GM11168 (cell line): ENCODE measurements around the gene SLC13A1.

Source experiments
- in situ Hi-C: fragments of 300-500 bp; cut with MboI; formaldehyde crosslinking; loops from one replicate; pipeline ENCODE4 v1.12.0; 2022; ENCODE audit warnings: low sequenced_read_pairs; ENCODE audit not compliant: unreplicated experiment

SLC13A1 gene

DNA sequence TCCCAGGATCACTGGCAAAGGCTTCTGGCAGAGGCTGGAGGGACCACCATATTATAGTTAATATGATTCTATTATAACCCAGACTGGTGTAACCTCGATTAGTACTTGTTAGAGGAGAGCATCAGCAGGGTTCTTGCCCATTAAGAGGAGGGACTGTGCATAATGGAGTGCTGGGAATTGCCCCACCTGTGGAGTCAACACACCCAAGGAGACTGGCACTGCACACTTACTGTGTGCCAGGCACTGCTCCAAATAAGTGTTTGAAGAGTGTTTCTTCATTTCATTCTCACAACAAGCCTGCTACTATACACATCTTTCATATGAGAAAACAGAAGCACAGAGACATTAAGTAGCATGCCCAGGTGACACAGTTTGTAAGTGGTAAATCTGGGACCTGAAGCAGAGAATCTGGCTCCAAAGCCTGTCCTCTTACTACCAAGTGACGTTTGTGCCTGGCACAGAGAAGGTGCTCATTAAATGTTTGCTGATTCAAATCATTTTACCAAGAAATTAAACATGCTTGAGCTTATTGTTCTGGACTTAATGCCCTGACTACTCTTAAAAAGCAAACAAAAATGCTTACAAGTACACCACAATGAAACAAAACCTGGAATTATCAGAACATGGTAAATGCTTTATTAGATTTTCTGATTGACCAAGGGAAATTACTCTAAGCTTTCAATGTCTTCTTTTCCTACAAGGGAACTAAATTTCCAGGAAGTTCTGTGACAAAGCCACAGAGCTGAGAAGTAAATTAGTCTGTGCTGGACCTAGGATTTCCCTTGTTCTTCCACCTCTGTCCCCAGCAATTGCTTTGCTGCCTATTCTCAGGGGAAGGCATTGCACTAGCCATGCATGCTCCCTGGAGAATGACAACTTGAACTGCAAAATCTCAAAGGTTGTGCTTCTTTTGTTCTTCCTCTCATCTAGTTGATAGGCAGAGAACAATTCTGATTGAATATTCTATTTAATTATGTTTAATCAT is 809 bp downstream of the SLC13A1 start:
- in situ Hi-C loops = no loop called here

DNA sequence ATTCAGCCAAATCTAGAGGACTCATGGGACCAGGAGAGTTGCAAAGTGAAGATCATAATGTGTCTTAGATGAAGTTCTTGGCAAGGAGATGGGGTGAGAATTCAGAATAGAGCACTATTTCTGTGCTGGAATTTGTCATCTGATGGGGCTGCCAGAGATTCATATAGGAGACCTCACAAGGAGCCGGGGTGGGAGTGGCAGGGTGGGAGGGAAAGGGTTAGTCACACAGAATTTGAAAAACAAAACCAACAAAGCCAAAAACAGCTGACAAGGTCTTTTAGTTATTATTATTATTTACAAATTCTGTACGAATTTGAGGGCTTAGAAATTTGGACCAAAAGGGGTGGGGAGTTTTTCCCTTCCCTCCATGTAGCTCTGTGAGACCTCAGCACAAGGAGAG is 1.7 kb downstream of the SLC13A1 start:
- in situ Hi-C loops = no loop called here

DNA sequence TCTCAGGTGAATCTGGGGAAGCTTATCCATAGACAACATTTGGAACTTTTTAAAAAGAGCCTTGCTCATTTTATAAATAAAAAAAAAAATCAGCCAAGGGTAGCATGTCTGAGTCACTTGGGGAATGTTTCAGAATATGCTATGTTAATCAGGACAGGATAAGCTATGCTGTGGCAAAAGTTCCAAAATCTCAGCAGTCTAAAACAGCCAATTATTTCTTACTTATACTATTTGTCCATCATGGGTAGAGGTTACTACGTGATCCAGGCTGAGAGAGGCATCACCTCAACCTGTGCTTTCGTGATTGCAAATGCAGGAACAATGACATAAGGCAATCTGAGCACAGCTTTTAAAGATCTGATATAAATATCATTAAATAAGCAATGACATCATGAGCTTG is 6.5 kb downstream of the SLC13A1 start:
- in situ Hi-C loops = no loop called here

DNA sequence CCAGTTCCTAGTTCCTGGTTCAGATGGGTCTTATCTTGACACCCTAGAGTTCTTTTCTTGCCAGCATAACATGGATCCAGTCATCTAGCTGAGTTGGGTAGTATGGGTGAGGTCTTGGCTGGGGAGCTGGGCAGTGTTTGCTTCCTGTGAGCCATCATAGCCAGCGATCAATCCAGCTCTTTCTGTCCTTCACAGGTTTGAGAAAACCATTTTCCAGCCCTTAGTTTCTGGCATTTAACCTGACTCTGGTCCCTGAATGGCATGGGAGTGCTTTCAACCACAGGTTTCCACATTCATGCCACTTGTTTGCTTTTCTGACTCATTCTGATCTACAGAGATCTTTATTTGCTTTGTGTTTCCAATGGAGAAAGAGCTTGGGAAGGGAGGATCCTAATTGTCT is 8.6 kb downstream of the SLC13A1 start:
- in situ Hi-C loops = no loop called here

DNA sequence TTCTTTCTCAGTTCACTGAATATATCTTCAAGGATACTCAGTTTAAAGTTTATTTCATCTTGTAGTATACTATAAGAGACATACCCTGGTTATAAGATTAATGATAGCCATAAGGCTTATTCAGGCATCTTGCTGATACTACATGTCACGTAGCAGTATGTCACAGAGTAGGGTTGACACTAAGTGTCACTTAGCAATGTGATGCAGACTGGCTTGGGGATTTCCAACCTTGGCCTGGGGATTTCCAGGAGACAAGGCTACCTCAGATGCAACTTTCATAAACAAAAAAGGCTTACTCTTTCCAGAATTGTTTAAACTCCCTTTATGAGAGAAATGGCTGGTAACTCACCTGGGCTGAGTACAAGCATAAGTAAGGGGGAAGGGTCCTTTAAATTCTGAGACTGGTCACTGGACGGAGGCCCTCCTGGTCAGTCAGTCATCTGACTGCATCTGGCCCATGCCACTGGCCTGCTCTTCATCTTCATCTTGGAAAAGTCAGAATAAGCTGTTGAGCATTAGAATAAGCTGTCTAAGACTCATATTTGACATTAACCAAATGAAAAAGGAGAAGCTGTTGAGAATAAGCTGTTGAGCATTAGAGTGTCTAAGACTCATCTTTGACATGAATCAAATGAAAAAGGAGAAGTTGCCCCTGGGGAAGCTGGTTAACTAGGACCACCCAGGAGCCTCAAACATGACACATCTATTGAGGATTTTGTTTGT is 9.5 kb downstream of the SLC13A1 start:
- in situ Hi-C loops = no loop called here

DNA sequence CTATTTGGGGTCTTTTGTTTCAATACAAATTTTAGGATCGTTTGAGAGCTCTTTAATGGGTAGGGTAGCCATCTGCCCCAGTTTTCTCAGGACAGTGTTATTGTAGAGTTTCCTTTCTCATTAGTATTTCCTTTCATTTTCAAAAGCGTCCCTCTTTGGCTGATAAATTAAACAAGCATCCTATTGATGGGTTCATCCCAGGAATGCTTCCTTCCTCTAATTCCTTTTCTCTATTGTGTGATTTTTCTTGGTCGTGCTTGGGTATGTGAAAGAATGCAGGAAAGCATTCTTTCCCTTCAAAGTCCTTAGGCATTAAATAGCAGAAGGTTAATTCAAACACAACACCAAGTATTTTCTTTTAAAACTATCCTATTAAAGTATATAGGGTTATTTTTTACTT is 14.0 kb downstream of the SLC13A1 start:
- in situ Hi-C loops = no loop called here

DNA sequence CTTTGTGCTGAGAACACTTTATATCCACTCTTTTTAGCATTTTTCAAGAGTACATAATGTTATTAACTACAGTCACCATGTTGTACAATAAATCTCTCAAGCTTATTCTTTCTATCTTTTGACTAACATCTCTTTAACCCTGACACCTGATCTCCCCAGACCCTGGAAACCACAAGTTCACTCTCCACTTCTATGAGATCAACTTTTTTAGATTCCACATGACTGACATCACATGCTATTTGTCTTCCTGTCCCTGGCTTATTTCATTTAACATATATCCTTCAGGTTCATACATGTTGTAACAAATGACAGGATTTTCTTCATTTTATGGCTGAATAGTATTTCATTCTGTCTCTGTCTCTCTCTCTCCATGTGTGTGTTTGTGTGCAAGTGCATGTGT is 15.5 kb downstream of the SLC13A1 start:
- in situ Hi-C loops = no loop called here

DNA sequence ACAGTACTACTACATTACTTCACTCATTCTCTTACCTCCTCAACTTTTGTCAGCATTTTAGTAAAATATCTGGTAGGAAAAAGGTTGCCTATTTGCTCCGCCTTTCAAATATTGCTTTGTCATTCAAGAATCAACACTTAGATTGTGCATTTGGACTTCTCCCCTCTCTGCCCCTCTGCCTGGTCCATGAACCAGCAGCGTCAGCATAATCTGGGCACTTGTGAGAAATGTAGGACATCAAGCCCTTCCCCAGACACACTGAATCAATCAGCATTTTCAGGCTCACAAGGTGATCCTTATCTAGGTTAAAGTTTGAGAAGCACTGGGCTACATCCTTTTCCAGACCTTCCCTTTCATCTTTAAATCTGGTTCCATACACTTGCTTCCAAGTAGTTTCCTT is 16.3 kb downstream of the SLC13A1 start:
- in situ Hi-C loops = no loop called here

DNA sequence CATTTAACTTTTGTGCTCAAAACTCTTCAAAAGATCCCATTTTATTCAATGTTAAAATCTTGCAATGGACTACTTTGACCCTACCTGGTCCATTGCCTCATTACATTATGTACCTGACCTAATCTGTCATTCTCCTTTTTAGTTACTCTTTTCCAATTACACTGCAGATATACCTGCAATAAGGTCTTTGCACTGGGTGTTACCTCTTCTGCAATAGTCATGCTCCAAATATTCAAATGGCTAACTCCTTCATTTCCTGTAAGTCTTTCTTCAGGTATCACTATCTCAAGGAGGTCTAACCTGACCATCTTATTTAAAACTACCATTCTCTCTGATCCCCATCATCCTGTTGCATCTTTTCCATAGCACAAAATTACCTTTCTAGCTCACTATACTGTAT is 22.3 kb downstream of the SLC13A1 start:
- in situ Hi-C loops = no loop called here

DNA sequence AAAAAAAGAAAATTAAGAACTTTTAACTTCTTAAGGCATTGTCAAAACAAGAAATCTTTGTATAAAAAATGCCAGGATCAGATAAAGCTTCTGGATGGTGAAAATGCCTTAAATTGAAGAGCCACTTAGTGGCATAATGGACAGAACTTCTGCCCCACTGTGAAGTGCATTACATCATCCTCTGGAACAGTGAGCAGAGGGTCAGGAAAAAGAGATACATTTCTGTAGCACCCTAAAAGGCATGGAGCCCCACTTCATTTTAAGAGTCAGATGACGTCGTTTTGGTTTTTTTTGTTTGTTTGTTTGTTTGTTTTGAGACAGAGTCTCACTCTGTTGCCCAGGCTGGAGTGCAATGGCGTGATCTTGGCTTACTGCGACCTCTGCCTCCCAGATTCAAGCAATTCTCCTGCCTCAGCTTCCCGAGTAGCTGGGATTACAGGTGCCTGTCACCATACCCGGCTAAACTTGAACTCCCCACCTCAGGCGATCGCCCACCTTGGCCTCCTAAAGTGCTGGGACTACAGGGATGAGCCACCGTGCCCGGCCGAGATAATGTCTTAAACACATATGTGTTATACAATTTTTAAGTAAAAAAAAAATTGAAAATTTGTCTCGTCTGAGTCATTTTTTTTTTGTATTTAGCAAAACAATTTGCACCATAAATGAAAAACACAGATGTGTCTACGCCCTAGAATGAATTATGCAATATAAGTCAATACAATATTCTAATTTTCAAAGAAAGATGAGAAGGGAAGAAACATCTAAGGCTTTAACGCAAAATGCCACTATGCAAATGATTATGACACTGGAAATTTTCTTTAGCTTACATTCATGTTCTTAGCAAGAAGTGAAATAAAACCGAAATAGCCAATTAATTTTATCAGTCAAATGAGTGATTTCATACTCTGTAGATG is 29.2 kb downstream of the SLC13A1 start:
- in situ Hi-C loops = no loop called here

DNA sequence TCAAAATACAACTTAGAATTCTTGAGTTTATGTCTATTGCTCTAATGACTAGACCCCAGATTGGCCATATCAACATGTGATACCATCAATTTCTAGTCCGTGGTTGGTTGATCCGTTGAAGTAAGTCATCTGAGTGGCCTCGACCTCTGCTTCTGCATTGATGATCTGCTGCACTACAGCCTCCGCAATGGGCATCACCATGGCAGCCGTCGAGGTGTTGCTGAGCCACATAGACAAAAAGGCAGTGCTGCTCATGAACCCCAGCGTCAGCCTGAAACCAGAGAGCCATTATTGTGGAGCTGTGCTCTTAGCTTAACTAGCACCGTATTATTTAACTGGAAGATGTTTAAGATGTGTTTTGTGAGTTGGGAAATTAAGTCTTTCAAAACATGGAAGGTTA is 30.7 kb downstream of the SLC13A1 start:
- in situ Hi-C loops = no loop called here

DNA sequence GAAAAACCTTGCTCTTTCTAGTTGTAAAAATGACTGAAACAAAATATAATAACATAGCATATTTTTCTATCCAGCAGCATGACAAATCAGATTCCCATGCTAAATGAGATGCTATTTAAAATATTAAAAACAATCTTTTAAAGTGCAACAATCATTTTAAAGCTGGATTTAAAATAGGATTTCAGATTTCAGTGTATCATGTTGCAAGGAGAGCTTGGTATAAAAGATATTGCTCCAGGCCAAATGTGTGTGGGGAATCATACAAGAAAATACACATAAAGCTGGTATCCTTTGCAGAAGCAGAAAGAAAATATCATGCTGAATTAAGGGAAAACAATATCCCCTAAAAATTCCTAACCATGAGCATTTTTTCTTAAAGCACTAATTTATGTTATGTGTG is 42.2 kb downstream of the SLC13A1 start:
- in situ Hi-C loops = no loop called here

DNA sequence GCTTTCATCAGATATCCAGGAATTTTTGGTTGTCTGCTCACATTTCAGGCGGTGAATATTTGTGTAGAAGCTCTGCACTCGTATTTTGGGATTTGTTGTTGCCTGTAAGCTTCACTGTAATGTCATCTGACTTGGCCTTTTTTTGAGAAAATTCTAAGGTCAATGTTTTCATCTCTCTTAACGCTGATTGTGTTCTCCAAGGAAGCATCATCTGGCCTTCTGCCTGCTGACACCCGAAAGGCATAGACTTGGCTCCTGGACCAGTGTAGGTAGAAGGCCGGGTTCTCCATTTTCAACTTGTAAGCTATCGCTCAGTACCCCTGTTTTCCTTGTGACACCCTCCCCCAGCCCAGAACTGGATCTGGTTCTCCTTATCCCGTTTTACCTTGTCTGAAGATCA is 44.2 kb downstream of the SLC13A1 start:
- in situ Hi-C loops = no loop called here

DNA sequence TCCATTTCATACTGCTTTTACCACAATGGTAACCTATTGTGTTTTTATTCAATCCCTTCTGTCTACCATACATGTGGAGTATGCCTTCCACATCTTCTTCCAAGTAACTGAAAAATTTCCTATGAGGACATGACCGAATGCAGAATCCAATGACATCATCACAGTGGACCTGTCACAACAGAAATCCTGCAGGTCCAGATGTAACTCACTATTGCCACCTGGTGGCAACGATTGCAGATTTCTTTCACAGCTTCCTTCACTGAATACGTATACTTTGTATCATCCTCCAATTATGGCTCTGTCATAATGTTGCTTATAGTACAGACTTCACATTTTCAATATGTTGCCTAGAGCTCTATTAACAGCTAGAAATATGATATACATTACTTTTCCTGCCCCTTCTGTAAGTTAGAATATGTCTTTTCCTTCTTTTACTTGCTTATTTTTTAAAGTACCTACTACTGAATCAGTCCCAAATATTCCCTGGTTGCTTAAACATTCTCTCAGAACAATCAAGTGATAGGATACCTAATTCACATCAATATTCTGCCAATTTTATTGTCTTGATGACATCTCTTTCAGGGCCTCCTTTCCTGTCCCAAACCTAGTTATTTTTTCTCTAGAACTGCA is 45.4 kb downstream of the SLC13A1 start:
- in situ Hi-C loops = no loop called here

DNA sequence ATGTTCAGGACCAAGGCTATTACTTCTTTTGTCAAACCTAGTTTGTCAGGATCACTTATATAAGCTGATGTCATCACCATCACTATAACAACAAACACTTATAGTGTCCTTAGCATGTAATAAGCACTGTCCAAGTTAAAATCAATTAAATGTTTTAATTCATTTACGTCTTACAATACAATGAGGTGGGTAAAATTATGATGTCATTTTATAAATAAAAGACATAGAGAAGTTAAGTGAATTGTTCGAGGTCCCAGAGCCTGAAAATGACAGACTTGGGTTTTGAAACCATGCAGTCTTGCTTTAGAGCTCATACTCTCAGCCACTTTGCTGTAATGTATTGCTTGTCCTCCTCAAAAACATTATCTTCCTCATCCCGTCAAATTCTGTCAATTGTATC is 48.3 kb downstream of the SLC13A1 start:
- in situ Hi-C loops = no loop called here

DNA sequence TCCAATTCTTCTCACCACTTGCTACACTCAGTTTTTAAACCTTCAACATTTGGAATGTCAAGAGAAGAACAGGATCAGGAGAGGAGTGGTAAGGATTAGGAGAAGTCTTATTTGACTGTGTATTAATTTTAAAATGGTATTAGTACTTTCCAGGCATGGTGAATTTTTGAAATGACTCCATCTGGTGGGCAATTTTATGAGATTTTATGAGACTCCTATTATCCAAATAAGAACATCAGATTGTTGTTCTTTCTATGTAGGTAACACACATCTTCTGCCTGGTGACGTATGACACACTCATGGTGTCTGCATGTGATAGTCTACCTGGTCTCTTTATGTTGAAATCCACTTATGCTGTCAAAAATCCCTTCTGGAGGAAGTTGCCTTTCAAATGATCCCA is 51.0 kb downstream of the SLC13A1 start:
- in situ Hi-C loops = no loop called here

DNA sequence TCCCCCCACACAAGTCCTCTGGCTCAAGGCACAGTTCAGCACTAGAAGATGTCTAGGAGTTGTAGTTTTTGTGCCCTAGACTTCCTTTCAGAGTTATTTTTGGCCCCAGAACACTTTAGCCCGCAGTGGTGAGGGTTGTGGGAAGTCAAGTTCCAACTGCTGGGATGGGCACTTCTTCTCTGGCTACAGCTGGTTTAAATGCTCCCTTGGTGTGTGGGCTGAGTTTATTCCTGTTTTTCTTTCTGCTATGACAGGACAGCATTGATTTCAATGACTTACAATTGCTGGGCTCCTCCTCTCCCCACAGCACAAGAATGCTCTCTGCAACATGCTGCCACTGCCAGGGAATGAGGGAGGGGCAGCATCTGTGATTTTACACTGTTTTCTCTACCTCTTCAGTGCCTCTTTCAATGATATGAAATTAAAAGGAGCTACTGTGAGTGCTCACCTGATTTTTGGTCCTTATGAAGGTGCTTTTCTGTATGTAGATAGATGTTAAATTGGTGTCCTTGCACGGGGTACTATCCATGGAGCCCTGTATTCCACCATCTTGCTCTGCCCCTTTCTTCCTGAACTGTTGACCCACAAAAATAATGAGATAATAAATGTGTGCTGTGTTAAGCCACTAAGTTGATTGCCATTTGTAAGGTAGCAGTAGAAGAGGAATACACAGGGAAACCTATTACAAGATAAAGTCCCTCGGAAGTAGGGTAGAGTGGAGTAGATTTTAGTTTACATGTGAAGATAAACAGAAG is 56.3 kb downstream of the SLC13A1 start:
- in situ Hi-C loops = no loop called here

DNA sequence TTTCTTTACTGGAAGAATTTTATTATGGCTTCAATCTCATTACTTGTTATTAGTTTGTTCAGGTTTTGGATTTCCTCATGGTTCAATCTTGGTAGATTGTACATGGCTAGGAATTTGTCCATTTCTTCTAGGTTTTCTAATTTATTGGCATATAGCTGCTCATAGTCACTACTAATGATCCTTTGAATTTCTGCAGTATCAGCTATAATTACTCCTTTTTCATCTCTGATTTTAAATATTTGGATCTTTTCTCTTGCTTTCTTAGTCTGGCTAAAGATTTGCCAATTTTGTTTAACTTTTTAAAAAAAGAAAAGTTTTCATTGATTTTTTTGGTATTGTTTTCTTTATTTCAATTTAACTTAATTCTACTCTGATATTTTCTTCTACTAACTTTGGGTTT is 59.2 kb downstream of the SLC13A1 start:
- in situ Hi-C loops = no loop called here

DNA sequence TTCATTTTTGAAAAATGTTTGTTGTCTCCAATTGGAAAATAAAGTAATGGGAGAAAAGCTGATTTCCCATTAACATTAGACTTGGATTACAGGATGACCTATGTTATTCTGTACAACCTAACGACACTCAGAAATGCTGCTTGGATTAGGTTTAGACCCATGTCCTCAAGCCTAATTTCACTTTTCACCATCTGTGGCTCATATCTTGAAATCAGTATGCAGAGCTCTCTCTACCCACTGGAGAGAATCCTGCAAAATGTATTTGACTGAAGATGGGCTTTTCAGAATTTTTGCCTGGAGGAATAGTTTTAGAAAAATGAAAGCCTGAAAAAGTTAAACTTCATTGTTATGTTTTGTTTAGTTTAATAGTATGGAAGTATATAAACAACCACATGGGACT is 63.8 kb downstream of the SLC13A1 start:
- in situ Hi-C loops = no loop called here
